HepG2 (cell line): ENCODE measurements around the gene RPS6KA2. TPM values are rescaled to one million over a fixed set of nuclear protein-coding genes. Genes with fewer than 3 reads are reported as not detected.

Experiments used
- ETV6 ChIP-seq: sonication (generic); formaldehyde crosslinking; conservative IDR thresholded peaks from 2 replicates; pipeline ENCODE4 v1.4.0; 2020; ENCODE audit warnings: missing genetic modification reagents
- KLF12 ChIP-seq: sonication (generic); formaldehyde crosslinking; IDR thresholded peaks from 2 replicates; pipeline ENCODE4 v1.4.0; 2020; ENCODE audit warnings: missing genetic modification reagents, borderline replicate concordance
- KLF9 ChIP-seq: IDR thresholded peaks from 2 replicates; pipeline ENCODE4 v1.6.1; 2016; ENCODE audit warnings: low read depth
- NFIC ChIP-seq: IDR thresholded peaks from 2 replicates; pipeline ENCODE4 v1.6.1; 2012; ENCODE audit warnings: mild to moderate bottlenecking, low read length, inconsistent platforms
- NR2F6 ChIP-seq, 2 experiments: IDR thresholded peaks; 2 replicates each; pipeline ENCODE4 v1.6.1; 2016; ENCODE audit warnings: antibody characterized with exemption in 1 of 2, mild to moderate bottlenecking in 1 of 2
- SALL2 ChIP-seq: sonication (generic); formaldehyde crosslinking; IDR thresholded peaks from 2 replicates; pipeline ENCODE4 v1.8.1; 2023; ENCODE audit warnings: mild to moderate bottlenecking, missing genetic modification reagents, inconsistent platforms
- TBP ChIP-seq: sonication (generic); formaldehyde crosslinking; IDR thresholded peaks from 2 replicates; pipeline ENCODE4 v1.5.0; 2020; ENCODE audit warnings: missing genetic modification reagents
- ZBTB21 ChIP-seq: sonication (generic); formaldehyde crosslinking; IDR thresholded peaks from 2 replicates; pipeline ENCODE4 v1.4.0; 2020; ENCODE audit warnings: missing genetic modification reagents
- ZBTB7A ChIP-seq: sonication (generic); formaldehyde crosslinking; IDR thresholded peaks from 2 replicates; pipeline ENCODE4 v1.8.0; 2022; ENCODE audit warnings: mild to moderate bottlenecking, missing genetic modification reagents
- ZFP90 ChIP-seq: sonication (generic); formaldehyde crosslinking; IDR thresholded peaks from 2 replicates; pipeline ENCODE4 v1.8.0; 2022; ENCODE audit warnings: missing genetic modification reagents, mild to moderate bottlenecking, inconsistent platforms, borderline replicate concordance
- ZNF224 ChIP-seq: sonication (generic); formaldehyde crosslinking; IDR thresholded peaks from 2 replicates; pipeline ENCODE4 v1.5.0; 2020; ENCODE audit warnings: mild to moderate bottlenecking, missing genetic modification reagents
- ZNF292 ChIP-seq: sonication (generic); formaldehyde crosslinking; IDR thresholded peaks from 2 replicates; pipeline ENCODE4 v1.8.1; 2022; ENCODE audit warnings: mild to moderate bottlenecking, low read depth, missing genetic modification reagents, borderline replicate concordance
- ZNF296 ChIP-seq: sonication (generic); formaldehyde crosslinking; conservative IDR thresholded peaks from 2 replicates; pipeline ENCODE4 v1.5.0; 2020; ENCODE audit warnings: mild to moderate bottlenecking, missing genetic modification reagents
- ZNF550 ChIP-seq: sonication (generic); formaldehyde crosslinking; IDR thresholded peaks from 2 replicates; pipeline ENCODE4 v1.4.0; 2020; ENCODE audit warnings: mild to moderate bottlenecking, missing genetic modification reagents, borderline replicate concordance
- ZNF766 ChIP-seq: sonication (generic); formaldehyde crosslinking; IDR thresholded peaks from 2 replicates; pipeline ENCODE4 v1.5.0; 2020; ENCODE audit warnings: missing genetic modification reagents, borderline replicate concordance
- ZNF773 ChIP-seq: sonication (generic); formaldehyde crosslinking; IDR thresholded peaks from 2 replicates; pipeline ENCODE4 v1.4.0; 2020; ENCODE audit warnings: missing genetic modification reagents, borderline replicate concordance
- ZNF850 ChIP-seq: sonication (generic); formaldehyde crosslinking; conservative IDR thresholded peaks from 2 replicates; pipeline ENCODE4 v1.9.0; 2021; ENCODE audit warnings: mild to moderate bottlenecking, missing genetic modification reagents
- ZSCAN22 ChIP-seq: sonication (generic); formaldehyde crosslinking; IDR thresholded peaks from 2 replicates; pipeline ENCODE4 v1.4.0; 2020; ENCODE audit warnings: mild to moderate bottlenecking, missing genetic modification reagents
- polyA plus RNA-seq, 8 experiments: library from polyadenylated mRNA; depleted of rRNA in 3 of 8; stranded (reverse) in 7 of 8; unstranded in 1 of 8; fragments of >200 nt; fragmentation: Illumina TruSeq in 4 of 8; extraction: Trizol in 4 of 8; gene quantifications; 2 replicates each; pipeline versions ENCODE4 v1.2.1 to v1.2.3, GENCODE V29; 2011 to 2016; ENCODE audit warnings: low read depth in 4 of 8, missing spikeins in 1 of 8, mixed read lengths in 1 of 8; ENCODE audit not compliant: insufficient read depth in 1 of 8
- total RNA-seq, 5 experiments: library from RNA; depleted of rRNA; stranded (reverse); fragments of >200 nt; fragmentation: Illumina TruSeq; extraction: Trizol; gene quantifications; 2 replicates each; pipeline ENCODE4 v1.2.3, GENCODE V29; 2016; ENCODE audit warnings: low read depth in 1 of 5
- TF ChIP-seq, protein P1 (sequence below): sonication (generic); formaldehyde crosslinking; IDR thresholded peaks from 2 replicates; pipeline ENCODE4 v1.8.0; 2022; ENCODE audit warnings: missing genetic modification reagents, mild to moderate bottlenecking, moderate library complexity, borderline replicate concordance
- TF ChIP-seq, protein P2 (sequence below): sonication (generic); formaldehyde crosslinking; IDR thresholded peaks from 2 replicates; pipeline ENCODE4 v1.5.0; 2020; ENCODE audit warnings: missing genetic modification reagents
- TF ChIP-seq, protein P3 (sequence below): sonication (generic); formaldehyde crosslinking; IDR thresholded peaks from 2 replicates; pipeline ENCODE4 v1.8.1; 2022; ENCODE audit warnings: mild to moderate bottlenecking, missing genetic modification reagents
- TF ChIP-seq, protein P4 (sequence below): sonication (generic); formaldehyde crosslinking; IDR thresholded peaks from 2 replicates; pipeline ENCODE4 v1.5.1; 2020; ENCODE audit warnings: mild to moderate bottlenecking, missing genetic modification reagents, moderate library complexity

The RPS6KA2 gene
- total and polyA plus RNA-seq, 2 of the 13 experiments (the other 11 are each of a cell fraction or from before 2014, with no cell fraction given): 0.22 to 0.38 TPM

DNA sequence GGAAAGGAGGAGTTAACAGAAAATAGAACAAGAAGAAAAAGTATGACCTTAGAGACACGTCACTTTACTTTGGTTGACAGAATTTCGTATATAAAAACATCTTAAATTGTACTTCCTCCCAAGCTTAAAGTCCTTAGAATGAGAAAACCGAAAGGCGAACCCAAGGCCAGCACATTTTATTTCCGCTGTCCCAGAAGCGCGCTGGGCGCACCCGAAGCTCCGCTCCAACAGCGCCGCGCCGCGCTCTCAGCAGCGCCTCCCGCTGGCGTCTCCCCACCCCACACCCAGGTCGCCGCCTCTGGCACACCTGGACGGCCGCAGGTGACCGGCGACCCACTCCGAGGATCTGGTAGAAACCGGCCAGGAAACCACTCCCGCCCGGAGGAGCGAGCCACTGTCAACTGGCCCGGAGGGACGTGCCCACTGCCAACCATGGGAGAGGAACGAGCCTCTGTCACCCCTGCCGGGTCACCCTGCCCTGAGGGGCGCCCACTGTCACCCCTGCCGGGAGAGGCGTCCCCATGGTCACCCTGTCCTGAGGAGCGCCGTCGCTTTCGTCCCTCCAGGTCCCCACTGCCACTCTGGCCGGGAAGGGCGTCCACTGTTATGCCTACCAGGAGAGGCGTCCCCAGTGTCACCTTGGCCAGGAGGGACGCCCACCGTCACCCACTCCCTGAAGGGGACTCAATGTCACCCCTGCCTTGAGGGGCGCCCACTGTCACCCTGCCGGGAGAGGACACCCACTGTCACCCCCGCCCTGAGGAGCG lies 245.1 kb downstream of the RPS6KA2 start (continued):
- TF ChIP-seq ZNF224 (CRISPR knock-in tag) (no peak), NFIC (no peak), KLF12 (CRISPR knock-in tag) (no peak), ZBTB7A (CRISPR knock-in tag) (peak; percentile 86), ZNF292 (CRISPR knock-in tag) (peak; percentile 44; the same call in 1 of the 2 replicates), ZNF850 (CRISPR knock-in tag) (peak; percentile 95; the same call in 1 of the 2 replicates), KLF9 (CRISPR knock-in tag) (no peak), ZNF766 (CRISPR knock-in tag) (no peak), TBP (CRISPR knock-in tag) (no peak), ZNF550 (no peak; the same call in 1 of the 2 replicates), NR2F6 (IDR thresholded peaks at IDR 0.05) (no peak), NR2F6 (CRISPR knock-in tag; IDR thresholded peaks at IDR 0.05) (peak; percentile 75), ZSCAN22 (CRISPR knock-in tag) (no peak), ZNF296 (CRISPR knock-in tag) (no peak), ETV6 (CRISPR knock-in tag) (no peak; the same call in none of the 2 replicates), ZFP90 (CRISPR knock-in tag) (no peak), SALL2 (CRISPR knock-in tag) (no peak), ZBTB21 (CRISPR knock-in tag) (0 out of 2 replicates have a peak, but pooled peaks have one; percentile 20), ZNF773 (no peak)
- TF ChIP-seq, protein P1, sequence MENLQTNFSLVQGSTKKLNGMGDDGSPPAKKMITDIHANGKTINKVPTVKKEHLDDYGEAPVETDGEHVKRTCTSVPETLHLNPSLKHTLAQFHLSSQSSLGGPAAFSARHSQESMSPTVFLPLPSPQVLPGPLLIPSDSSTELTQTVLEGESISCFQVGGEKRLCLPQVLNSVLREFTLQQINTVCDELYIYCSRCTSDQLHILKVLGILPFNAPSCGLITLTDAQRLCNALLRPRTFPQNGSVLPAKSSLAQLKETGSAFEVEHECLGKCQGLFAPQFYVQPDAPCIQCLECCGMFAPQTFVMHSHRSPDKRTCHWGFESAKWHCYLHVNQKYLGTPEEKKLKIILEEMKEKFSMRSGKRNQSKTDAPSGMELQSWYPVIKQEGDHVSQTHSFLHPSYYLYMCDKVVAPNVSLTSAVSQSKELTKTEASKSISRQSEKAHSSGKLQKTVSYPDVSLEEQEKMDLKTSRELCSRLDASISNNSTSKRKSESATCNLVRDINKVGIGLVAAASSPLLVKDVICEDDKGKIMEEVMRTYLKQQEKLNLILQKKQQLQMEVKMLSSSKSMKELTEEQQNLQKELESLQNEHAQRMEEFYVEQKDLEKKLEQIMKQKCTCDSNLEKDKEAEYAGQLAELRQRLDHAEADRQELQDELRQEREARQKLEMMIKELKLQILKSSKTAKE: no peak
- TF ChIP-seq, protein P2, sequence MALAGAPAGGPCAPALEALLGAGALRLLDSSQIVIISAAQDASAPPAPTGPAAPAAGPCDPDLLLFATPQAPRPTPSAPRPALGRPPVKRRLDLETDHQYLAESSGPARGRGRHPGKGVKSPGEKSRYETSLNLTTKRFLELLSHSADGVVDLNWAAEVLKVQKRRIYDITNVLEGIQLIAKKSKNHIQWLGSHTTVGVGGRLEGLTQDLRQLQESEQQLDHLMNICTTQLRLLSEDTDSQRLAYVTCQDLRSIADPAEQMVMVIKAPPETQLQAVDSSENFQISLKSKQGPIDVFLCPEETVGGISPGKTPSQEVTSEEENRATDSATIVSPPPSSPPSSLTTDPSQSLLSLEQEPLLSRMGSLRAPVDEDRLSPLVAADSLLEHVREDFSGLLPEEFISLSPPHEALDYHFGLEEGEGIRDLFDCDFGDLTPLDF (CRISPR knock-in tag): peak; percentile 59; the same call in 1 of the 2 replicates
- TF ChIP-seq, protein P3, sequence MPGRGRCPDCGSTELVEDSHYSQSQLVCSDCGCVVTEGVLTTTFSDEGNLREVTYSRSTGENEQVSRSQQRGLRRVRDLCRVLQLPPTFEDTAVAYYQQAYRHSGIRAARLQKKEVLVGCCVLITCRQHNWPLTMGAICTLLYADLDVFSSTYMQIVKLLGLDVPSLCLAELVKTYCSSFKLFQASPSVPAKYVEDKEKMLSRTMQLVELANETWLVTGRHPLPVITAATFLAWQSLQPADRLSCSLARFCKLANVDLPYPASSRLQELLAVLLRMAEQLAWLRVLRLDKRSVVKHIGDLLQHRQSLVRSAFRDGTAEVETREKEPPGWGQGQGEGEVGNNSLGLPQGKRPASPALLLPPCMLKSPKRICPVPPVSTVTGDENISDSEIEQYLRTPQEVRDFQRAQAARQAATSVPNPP (CRISPR knock-in tag): no peak
- TF ChIP-seq, protein P4, sequence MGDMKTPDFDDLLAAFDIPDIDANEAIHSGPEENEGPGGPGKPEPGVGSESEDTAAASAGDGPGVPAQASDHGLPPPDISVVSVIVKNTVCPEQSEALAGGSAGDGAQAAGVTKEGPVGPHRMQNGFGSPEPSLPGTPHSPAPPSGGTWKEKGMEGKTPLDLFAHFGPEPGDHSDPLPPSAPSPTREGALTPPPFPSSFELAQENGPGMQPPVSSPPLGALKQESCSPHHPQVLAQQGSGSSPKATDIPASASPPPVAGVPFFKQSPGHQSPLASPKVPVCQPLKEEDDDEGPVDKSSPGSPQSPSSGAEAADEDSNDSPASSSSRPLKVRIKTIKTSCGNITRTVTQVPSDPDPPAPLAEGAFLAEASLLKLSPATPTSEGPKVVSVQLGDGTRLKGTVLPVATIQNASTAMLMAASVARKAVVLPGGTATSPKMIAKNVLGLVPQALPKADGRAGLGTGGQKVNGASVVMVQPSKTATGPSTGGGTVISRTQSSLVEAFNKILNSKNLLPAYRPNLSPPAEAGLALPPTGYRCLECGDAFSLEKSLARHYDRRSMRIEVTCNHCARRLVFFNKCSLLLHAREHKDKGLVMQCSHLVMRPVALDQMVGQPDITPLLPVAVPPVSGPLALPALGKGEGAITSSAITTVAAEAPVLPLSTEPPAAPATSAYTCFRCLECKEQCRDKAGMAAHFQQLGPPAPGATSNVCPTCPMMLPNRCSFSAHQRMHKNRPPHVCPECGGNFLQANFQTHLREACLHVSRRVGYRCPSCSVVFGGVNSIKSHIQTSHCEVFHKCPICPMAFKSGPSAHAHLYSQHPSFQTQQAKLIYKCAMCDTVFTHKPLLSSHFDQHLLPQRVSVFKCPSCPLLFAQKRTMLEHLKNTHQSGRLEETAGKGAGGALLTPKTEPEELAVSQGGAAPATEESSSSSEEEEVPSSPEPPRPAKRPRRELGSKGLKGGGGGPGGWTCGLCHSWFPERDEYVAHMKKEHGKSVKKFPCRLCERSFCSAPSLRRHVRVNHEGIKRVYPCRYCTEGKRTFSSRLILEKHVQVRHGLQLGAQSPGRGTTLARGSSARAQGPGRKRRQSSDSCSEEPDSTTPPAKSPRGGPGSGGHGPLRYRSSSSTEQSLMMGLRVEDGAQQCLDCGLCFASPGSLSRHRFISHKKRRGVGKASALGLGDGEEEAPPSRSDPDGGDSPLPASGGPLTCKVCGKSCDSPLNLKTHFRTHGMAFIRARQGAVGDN: peak; percentile 84
